ENCODE data around the gene ADAMTS18. TPM values are rescaled to one million over a fixed set of nuclear protein-coding genes. Genes with fewer than 3 reads are reported as not detected.

The ADAMTS18 gene
- total and polyA plus RNA-seq, 2 of the 8 experiments (the other 6 are each of a cell fraction or from before 2014, with no cell fraction given) = 0.05 to 0.19 TPM

- TF ChIP-seq, protein P1, sequence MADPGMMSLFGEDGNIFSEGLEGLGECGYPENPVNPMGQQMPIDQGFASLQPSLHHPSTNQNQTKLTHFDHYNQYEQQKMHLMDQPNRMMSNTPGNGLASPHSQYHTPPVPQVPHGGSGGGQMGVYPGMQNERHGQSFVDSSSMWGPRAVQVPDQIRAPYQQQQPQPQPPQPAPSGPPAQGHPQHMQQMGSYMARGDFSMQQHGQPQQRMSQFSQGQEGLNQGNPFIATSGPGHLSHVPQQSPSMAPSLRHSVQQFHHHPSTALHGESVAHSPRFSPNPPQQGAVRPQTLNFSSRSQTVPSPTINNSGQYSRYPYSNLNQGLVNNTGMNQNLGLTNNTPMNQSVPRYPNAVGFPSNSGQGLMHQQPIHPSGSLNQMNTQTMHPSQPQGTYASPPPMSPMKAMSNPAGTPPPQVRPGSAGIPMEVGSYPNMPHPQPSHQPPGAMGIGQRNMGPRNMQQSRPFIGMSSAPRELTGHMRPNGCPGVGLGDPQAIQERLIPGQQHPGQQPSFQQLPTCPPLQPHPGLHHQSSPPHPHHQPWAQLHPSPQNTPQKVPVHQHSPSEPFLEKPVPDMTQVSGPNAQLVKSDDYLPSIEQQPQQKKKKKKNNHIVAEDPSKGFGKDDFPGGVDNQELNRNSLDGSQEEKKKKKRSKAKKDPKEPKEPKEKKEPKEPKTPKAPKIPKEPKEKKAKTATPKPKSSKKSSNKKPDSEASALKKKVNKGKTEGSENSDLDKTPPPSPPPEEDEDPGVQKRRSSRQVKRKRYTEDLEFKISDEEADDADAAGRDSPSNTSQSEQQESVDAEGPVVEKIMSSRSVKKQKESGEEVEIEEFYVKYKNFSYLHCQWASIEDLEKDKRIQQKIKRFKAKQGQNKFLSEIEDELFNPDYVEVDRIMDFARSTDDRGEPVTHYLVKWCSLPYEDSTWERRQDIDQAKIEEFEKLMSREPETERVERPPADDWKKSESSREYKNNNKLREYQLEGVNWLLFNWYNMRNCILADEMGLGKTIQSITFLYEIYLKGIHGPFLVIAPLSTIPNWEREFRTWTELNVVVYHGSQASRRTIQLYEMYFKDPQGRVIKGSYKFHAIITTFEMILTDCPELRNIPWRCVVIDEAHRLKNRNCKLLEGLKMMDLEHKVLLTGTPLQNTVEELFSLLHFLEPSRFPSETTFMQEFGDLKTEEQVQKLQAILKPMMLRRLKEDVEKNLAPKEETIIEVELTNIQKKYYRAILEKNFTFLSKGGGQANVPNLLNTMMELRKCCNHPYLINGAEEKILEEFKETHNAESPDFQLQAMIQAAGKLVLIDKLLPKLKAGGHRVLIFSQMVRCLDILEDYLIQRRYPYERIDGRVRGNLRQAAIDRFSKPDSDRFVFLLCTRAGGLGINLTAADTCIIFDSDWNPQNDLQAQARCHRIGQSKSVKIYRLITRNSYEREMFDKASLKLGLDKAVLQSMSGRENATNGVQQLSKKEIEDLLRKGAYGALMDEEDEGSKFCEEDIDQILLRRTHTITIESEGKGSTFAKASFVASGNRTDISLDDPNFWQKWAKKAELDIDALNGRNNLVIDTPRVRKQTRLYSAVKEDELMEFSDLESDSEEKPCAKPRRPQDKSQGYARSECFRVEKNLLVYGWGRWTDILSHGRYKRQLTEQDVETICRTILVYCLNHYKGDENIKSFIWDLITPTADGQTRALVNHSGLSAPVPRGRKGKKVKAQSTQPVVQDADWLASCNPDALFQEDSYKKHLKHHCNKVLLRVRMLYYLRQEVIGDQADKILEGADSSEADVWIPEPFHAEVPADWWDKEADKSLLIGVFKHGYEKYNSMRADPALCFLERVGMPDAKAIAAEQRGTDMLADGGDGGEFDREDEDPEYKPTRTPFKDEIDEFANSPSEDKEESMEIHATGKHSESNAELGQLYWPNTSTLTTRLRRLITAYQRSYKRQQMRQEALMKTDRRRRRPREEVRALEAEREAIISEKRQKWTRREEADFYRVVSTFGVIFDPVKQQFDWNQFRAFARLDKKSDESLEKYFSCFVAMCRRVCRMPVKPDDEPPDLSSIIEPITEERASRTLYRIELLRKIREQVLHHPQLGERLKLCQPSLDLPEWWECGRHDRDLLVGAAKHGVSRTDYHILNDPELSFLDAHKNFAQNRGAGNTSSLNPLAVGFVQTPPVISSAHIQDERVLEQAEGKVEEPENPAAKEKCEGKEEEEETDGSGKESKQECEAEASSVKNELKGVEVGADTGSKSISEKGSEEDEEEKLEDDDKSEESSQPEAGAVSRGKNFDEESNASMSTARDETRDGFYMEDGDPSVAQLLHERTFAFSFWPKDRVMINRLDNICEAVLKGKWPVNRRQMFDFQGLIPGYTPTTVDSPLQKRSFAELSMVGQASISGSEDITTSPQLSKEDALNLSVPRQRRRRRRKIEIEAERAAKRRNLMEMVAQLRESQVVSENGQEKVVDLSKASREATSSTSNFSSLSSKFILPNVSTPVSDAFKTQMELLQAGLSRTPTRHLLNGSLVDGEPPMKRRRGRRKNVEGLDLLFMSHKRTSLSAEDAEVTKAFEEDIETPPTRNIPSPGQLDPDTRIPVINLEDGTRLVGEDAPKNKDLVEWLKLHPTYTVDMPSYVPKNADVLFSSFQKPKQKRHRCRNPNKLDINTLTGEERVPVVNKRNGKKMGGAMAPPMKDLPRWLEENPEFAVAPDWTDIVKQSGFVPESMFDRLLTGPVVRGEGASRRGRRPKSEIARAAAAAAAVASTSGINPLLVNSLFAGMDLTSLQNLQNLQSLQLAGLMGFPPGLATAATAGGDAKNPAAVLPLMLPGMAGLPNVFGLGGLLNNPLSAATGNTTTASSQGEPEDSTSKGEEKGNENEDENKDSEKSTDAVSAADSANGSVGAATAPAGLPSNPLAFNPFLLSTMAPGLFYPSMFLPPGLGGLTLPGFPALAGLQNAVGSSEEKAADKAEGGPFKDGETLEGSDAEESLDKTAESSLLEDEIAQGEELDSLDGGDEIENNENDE (IDR thresholded peaks at IDR 0.05; ENCODE audit: insufficient replicate concordance, low read length) = no peak
- TF ChIP-seq POU5F1 (IDR thresholded peaks at IDR 0.05; ENCODE audit: low read depth, low read length) (no peak), HDAC2 (IDR thresholded peaks at IDR 0.05; ENCODE audit: borderline replicate concordance in 1 of 2, low read depth in 2 of 2, low read length in 2 of 2) (no peak), RFX5 (IDR thresholded peaks at IDR 0.05; ENCODE audit: borderline replicate concordance, low read depth, low read length) (no peak), SIX5 (IDR thresholded peaks at IDR 0.05; ENCODE audit: low read depth, low read length) (no peak), NRF1 (IDR thresholded peaks at IDR 0.05; ENCODE audit: low read depth, low read length) (no peak), KDM5A (IDR thresholded peaks at IDR 0.05; ENCODE audit: low read length) (no peak), SIRT6 (IDR thresholded peaks at IDR 0.05; ENCODE audit: low read length) (no peak)
Measured at GRCh38 chr16:77233799-77234519, 200.9 kb downstream of the ADAMTS18 start (continued).

Data from H1 (cell line).